Measurements from ENCODE around the gene SPPL2B. TPM values are rescaled to one million over a fixed set of nuclear protein-coding genes. Genes with fewer than 3 reads are reported as not detected.

Gene SPPL2B
- total RNA-seq, 1 experiment from 2014 or later = 76.0 TPM

- POLR2A ChIA-PET = no interaction called here
- no peaks in the 10 kb centered on the region for H3K27me3 ChIP-seq (ENCODE audit: control insufficient read depth, insufficient read depth, low read length)
- ATAC-seq (no peak), DNase-seq (ENCODE audit: low read depth, low spot score) (no peak)
- intact Hi-C loops (cut with micrococcal nuclease; ENCODE audit: unreplicated experiment) = no loop called here
- no peaks in the 10 kb centered on the region for H3K4me1 ChIP-seq (ENCODE audit: control insufficient read depth, insufficient read depth, low read length)
- TF ChIP-seq REST (IDR thresholded peaks at IDR 0.05; ENCODE audit: insufficient read depth in 1 of 2, low read depth in 2 of 2, low read length in 1 of 2) (no peak), SIN3A (IDR thresholded peaks at IDR 0.05; ENCODE audit: borderline replicate concordance, insufficient read depth, low read depth, low read length) (no peak), CTCF (IDR thresholded peaks at IDR 0.05) (no peak), POLR2AphosphoS5 (IDR thresholded peaks at IDR 0.05; ENCODE audit: low read depth, low read length) (no peak), TCF7L2 (IDR thresholded peaks at IDR 0.05; ENCODE audit: low read depth, low read length) (no peak)
- in situ Hi-C loops (cut with HindIII; ENCODE audit: low pct_unique_long_range_greater_than_20kb, low sequenced_read_pairs) = no loop called here
- CTCF ChIA-PET = no interaction called here
- no peaks in the 10 kb centered on the region for H3K36me3 ChIP-seq (ENCODE audit: control insufficient read depth, insufficient read depth, low read length)
- H3K27ac ChIP-seq (ENCODE audit: low read length) = no peak overlapping the region
- no peak overlapping the region for H3K4me3 ChIP-seq (ENCODE audit: low read depth in 2 of 2, low read length in 2 of 2)
- H3K9me3 ChIP-seq (ENCODE audit: control insufficient read depth, insufficient read depth, low read depth, low read length) = no peaks in the 10 kb centered on the region
- BruUV-seq (replicated peaks) = no TSS peak
These were observed 38.6 kb upstream of the SPPL2B start for GRCh38 chr19:2289714-2290435.

- Histone ChIP-seq H3K27me3 (ENCODE audit: control insufficient read depth, insufficient read depth, low read length) (no peaks in the 10 kb centered on the region), H3K27ac (ENCODE audit: low read length) (no peak overlapping the region), H3K4me3 (ENCODE audit: low read depth in 2 of 2, low read length in 2 of 2) (no peak overlapping the region), H3K4me1 (ENCODE audit: control insufficient read depth, insufficient read depth, low read length) (no peaks in the 10 kb centered on the region), H3K9me3 (ENCODE audit: control insufficient read depth, insufficient read depth, low read depth, low read length) (no peaks in the 10 kb centered on the region), H3K36me3 (ENCODE audit: control insufficient read depth, insufficient read depth, low read length) (no peaks in the 10 kb centered on the region)
- no TSS peak for BruUV-seq (replicated peaks)
- TF ChIP-seq POLR2AphosphoS5 (IDR thresholded peaks at IDR 0.05; ENCODE audit: low read depth, low read length) (no peak), TCF7L2 (IDR thresholded peaks at IDR 0.05; ENCODE audit: low read depth, low read length) (no peak)
- intact Hi-C loops (cut with micrococcal nuclease; ENCODE audit: unreplicated experiment) = no loop called here
- no peak for DNase-seq (ENCODE audit: low read depth, low spot score)
- CTCF ChIA-PET = no interaction called here
- ATAC-seq = no peak
- POLR2A ChIA-PET = no interaction called here
- in situ Hi-C loops (cut with HindIII; ENCODE audit: low pct_unique_long_range_greater_than_20kb, low sequenced_read_pairs) = no loop called here
These were observed 37.9 kb upstream of the SPPL2B start for GRCh38 chr19:2290441-2291184.

Data from Panc1 (cell line).